ENCODE measurements around the gene UMPS.

DNA sequence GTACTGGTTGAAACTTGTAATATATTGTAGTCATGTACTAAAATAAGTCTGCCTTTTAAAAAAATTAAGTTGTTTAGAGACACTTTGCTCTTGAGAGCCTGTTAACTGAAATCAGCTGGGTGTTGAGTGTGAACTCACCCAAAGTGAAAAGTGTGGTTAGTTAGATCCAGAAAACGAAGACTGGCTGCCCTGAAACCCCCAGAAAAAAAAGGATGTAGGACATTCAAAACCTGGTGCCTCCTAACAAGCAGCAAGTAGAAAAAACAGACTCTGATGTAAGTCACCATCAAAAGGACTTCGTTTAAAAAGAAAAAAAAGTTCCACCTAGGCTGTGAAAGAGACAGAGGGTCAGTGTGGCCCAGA lies 40.8 kb downstream of the UMPS start:
- TF ChIP-seq, protein P1, sequence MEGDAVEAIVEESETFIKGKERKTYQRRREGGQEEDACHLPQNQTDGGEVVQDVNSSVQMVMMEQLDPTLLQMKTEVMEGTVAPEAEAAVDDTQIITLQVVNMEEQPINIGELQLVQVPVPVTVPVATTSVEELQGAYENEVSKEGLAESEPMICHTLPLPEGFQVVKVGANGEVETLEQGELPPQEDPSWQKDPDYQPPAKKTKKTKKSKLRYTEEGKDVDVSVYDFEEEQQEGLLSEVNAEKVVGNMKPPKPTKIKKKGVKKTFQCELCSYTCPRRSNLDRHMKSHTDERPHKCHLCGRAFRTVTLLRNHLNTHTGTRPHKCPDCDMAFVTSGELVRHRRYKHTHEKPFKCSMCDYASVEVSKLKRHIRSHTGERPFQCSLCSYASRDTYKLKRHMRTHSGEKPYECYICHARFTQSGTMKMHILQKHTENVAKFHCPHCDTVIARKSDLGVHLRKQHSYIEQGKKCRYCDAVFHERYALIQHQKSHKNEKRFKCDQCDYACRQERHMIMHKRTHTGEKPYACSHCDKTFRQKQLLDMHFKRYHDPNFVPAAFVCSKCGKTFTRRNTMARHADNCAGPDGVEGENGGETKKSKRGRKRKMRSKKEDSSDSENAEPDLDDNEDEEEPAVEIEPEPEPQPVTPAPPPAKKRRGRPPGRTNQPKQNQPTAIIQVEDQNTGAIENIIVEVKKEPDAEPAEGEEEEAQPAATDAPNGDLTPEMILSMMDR (conservative IDR thresholded peaks at IDR 0.05; ENCODE audit: low read depth, low read length): no peak
- no peak for TF ChIP-seq EZH2 (IDR thresholded peaks at IDR 0.05; ENCODE audit: borderline replicate concordance, low read depth, low read length, poor library complexity, severe bottlenecking)
